ENCODE data around the gene MYL7. TPM values are rescaled to one million over a fixed set of nuclear protein-coding genes. Genes with fewer than 3 reads are reported as not detected.

MYL7 gene, protein sequence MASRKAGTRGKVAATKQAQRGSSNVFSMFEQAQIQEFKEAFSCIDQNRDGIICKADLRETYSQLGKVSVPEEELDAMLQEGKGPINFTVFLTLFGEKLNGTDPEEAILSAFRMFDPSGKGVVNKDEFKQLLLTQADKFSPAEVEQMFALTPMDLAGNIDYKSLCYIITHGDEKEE
- total RNA-seq (2022) = not detected in 2 replicates
- Bru-seq, nascent RNA = not detected
- BruChase-seq, experiment 1, labeled RNA remaining after a 6-hour chase = not detected
- BruChase-seq, experiment 2, labeled RNA remaining after a 2-hour chase = not detected
- long read RNA-seq = 0 reads

GRCh38 chr7:44141221-44141850 lies at the start of gene MYL7:
MYL7 (minus strand) TSS chr7:44141332; CDS start chr7:44141305, 27 bp downstream.
- Mint-ChIP-seq H3K4me3 (ENCODE audit: unreplicated experiment) (no peak within 1 kb of the TSS), H3K4me1 (ENCODE audit: insufficient read depth, unreplicated experiment) (no peaks in the 10 kb centered on the region), H3K27me3 (ENCODE audit: insufficient read depth, unreplicated experiment) (no peaks in the 10 kb centered on the region), H3K36me3 (ENCODE audit: insufficient read depth, unreplicated experiment) (no peaks in the 10 kb centered on the region), H3K27ac (ENCODE audit: low read depth, unreplicated experiment) (no peak within 1 kb of the TSS), H3K9me3 (ENCODE audit: unreplicated experiment) (no peaks in the 10 kb centered on the region)
- BruUV-seq (replicated peaks) = no TSS peak
- no peak for DNase-seq (ENCODE audit: unreplicated experiment)
- ChIA-PET POLR2A (interaction anchor here (0.8 kb wide), 1 partner anchor 76 kb away, joined by 3 read pairs; the partner anchor contains the start of gene PGAM2), CTCF (no interaction called here)
- intact Hi-C loops (cut with micrococcal nuclease) = no loop called here
- TF ChIP-seq CTCF (IDR thresholded peaks at IDR 0.05; ENCODE audit: unreplicated experiment) = no peak

- Mint-ChIP-seq H3K4me3 (ENCODE audit: unreplicated experiment) (no peak overlapping the region), H3K4me1 (ENCODE audit: insufficient read depth, unreplicated experiment) (peaks cover 8% of the 10 kb centered on the region), H3K9me3 (ENCODE audit: unreplicated experiment) (no peaks in the 10 kb centered on the region), H3K27me3 (ENCODE audit: insufficient read depth, unreplicated experiment) (no peaks in the 10 kb centered on the region), H3K27ac (ENCODE audit: low read depth, unreplicated experiment) (no peak overlapping the region), H3K36me3 (ENCODE audit: insufficient read depth, unreplicated experiment) (no peaks in the 10 kb centered on the region)
- ChIA-PET POLR2A (no interaction called here), CTCF (no interaction called here)
- DNase-seq (ENCODE audit: unreplicated experiment) = no peak
- BruUV-seq (replicated peaks) = no TSS peak
- intact Hi-C loops (cut with micrococcal nuclease) = no loop called here
- no peak for TF ChIP-seq CTCF (IDR thresholded peaks at IDR 0.05; ENCODE audit: unreplicated experiment)
Measured at GRCh38 chr7:44189993-44190872, 49.1 kb upstream of the MYL7 start.

GRCh38 chr7:44189286-44189992 lies 48.3 kb upstream of the MYL7 start, which contains the start of gene GCK:
GCK (minus strand) TSS chr7:44189439; CDS start chr7:44188953, 486 bp downstream.
- intact Hi-C loops (cut with micrococcal nuclease) = no loop called here
- H3K4me3 Mint-ChIP-seq (ENCODE audit: unreplicated experiment) = no peak within 1 kb of the TSS
- DNase-seq (ENCODE audit: unreplicated experiment) = no peak
- POLR2A ChIA-PET = no interaction called here
- CTCF ChIA-PET = no interaction called here
- no TSS peak for BruUV-seq (replicated peaks)
- no peaks in the 10 kb centered on the region for H3K36me3 Mint-ChIP-seq (ENCODE audit: insufficient read depth, unreplicated experiment)
- no peaks in the 10 kb centered on the region for H3K9me3 Mint-ChIP-seq (ENCODE audit: unreplicated experiment)
- no peak for TF ChIP-seq CTCF (IDR thresholded peaks at IDR 0.05; ENCODE audit: unreplicated experiment)
- H3K27me3 Mint-ChIP-seq (ENCODE audit: insufficient read depth, unreplicated experiment) = no peaks in the 10 kb centered on the region
- H3K27ac Mint-ChIP-seq (ENCODE audit: low read depth, unreplicated experiment) = no peak within 1 kb of the TSS
- peaks cover 16% of the 10 kb centered on the region for H3K4me1 Mint-ChIP-seq (ENCODE audit: insufficient read depth, unreplicated experiment)
